Sigmoid colon (tissue), 7 donors: Measurements from ENCODE around the gene NTM. TPM values are rescaled to one million over a fixed set of nuclear protein-coding genes. Genes with fewer than 3 reads are reported as not detected.

Source experiments
- DNase-seq: peaks from one replicate; pipeline ENCODE4 v3.0.0-alpha.2; 2019
- H3K27ac ChIP-seq, 4 donors: fragments of 200-600 bp; sonication (generic); one replicate each; pipeline ENCODE4 v1.5.1; 2016 to 2019; ENCODE audit warnings: mild to moderate bottlenecking in 1 of 4
- H3K27me3 ChIP-seq, 3 donors: fragments of 200-600 bp; sonication (generic); one replicate each; pipeline ENCODE4 v1.5.1; 2019; ENCODE audit warnings: mild to moderate bottlenecking in 1 of 3
- H3K36me3 ChIP-seq, 4 donors: fragments of 200-600 bp; sonication (generic); one replicate each; pipeline ENCODE4 v1.5.1; 2016 to 2019
- H3K4me1 ChIP-seq, 4 donors: fragments of 200-600 bp; sonication (generic); one replicate each; pipeline ENCODE4 v1.5.1; 2017 to 2019
- H3K4me3 ChIP-seq, 4 donors: fragments of 200-600 bp; sonication (generic); one replicate each; pipeline ENCODE4 v1.5.1; 2017 to 2019; ENCODE audit warnings: mild to moderate bottlenecking in 2 of 4, moderate library complexity in 1 of 4
- H3K9me3 ChIP-seq, 4 donors: fragments of 200-600 bp in 3 of 4; sonication (generic) in 3 of 4; one replicate each; pipeline versions ENCODE4 v1.5.1 to v1.6.1; 2013 to 2019
- CTCF ChIP-seq, 4 experiments: fragments of 450-650 bp in 3 of 4; fragments of 200-600 bp in 1 of 4; IDR thresholded peaks; one replicate each; pipeline ENCODE4 v1.5.1; 2016 to 2019; ENCODE audit warnings: antibody characterized with exemption in 4 of 4, mild to moderate bottlenecking in 3 of 4, moderate library complexity in 2 of 4
- EP300 ChIP-seq, 4 donors: sonication (generic); formaldehyde crosslinking; IDR thresholded peaks; one replicate each; pipeline ENCODE4 v1.6.1; 2017; ENCODE audit warnings: antibody characterized with exemption in 4 of 4
- POLR2A ChIP-seq, 2 donors: fragments of 450-650 bp; IDR thresholded peaks; one replicate each; pipeline ENCODE4 v1.6.1; 2016; ENCODE audit warnings: antibody characterized with exemption in 2 of 2, mild to moderate bottlenecking in 2 of 2, moderate library complexity in 2 of 2
- POLR2AphosphoS5 ChIP-seq, 4 donors: sonication (generic); formaldehyde crosslinking; IDR thresholded peaks; one replicate each; pipeline ENCODE4 v1.6.1; 2017; ENCODE audit warnings: antibody characterized with exemption in 4 of 4
- WGBS, 2 donors: extraction: QIAGEN DNeasy Blood & Tissue Kit; methylation state at CpG; one replicate each; pipeline ENCODE4 v1.1.7; 2013; 5-methylcytosine and 5-hydroxymethylcytosine counted together
- intact Hi-C: fragments of 100-400 bp; cut with DNase I; formaldehyde crosslinking; loops from one replicate; pipeline ENCODE4 v1.15.1; 2023
- polyA plus RNA-seq, 3 donors: library from polyadenylated mRNA; stranded (reverse); fragments of 200-250 nt; gene quantifications; one replicate each; pipeline ENCODE4 v1.2.3, GENCODE V29; 2013
- total RNA-seq, 4 donors: library from RNA; depleted of rRNA; stranded (reverse); fragments of >200 nt; gene quantifications; one replicate each; pipeline ENCODE4 v1.1.0, GENCODE V29; 2016
- donor health status: healthy with polysubstance abuse.
- donor health status: Bipolar disorder and iron deficiency.
- donor health status: healthy.

Gene NTM
- total and polyA plus RNA-seq, 7 donors = 0.96 to 18.3 (median 6.4) TPM; not detected in 1

GRCh38 chr11:131666006-131666405, 295.6 kb downstream of the NTM start:
- intact Hi-C loops = no loop called here
- 81 to 88% methylated on average over 1 of the region's 1 CpG for WGBS, 2 donors
- H3K27me3 ChIP-seq = no peaks in the 10 kb centered on the region
- no peaks in the 10 kb centered on the region for H3K9me3 ChIP-seq
- H3K4me3 ChIP-seq = no peak overlapping the region
- TF ChIP-seq EP300 (IDR thresholded peaks at IDR 0.05) (no peak), POLR2A (IDR thresholded peaks at IDR 0.05) (no peak), CTCF (IDR thresholded peaks at IDR 0.05) (no peak), POLR2AphosphoS5 (IDR thresholded peaks at IDR 0.05) (no peak)
- no peak for DNase-seq
- no peaks in the 10 kb centered on the region for H3K36me3 ChIP-seq
- no peak overlapping the region for H3K27ac ChIP-seq
- no peaks in the 10 kb centered on the region for H3K4me1 ChIP-seq

GRCh38 chr11:131666617-131667016, 296.2 kb downstream of the NTM start:
- peak; percentile 30 for DNase-seq
- 68 to 83% methylated on average over 5 of the region's 5 CpGs for WGBS, 2 donors
- Histone ChIP-seq H3K4me3 (no peak overlapping the region), H3K36me3 (no peaks in the 10 kb centered on the region), H3K27me3 (no peaks in the 10 kb centered on the region), H3K9me3 (no peaks in the 10 kb centered on the region), H3K27ac (no peak overlapping the region), H3K4me1 (no peaks in the 10 kb centered on the region)
- intact Hi-C loops = no loop called here
- TF ChIP-seq POLR2A (IDR thresholded peaks at IDR 0.05) (no peak), POLR2AphosphoS5 (IDR thresholded peaks at IDR 0.05) (no peak), CTCF (IDR thresholded peaks at IDR 0.05) (no peak), EP300 (IDR thresholded peaks at IDR 0.05) (no peak)

- intact Hi-C loops = no loop called here
- Histone ChIP-seq H3K27me3 (no peaks in the 10 kb centered on the region), H3K9me3 (no peaks in the 10 kb centered on the region), H3K4me3 (no peak overlapping the region), H3K36me3 (no peaks in the 10 kb centered on the region), H3K27ac (no peak overlapping the region), H3K4me1 (no peaks in the 10 kb centered on the region)
- 70 to 81% methylated on average over 4 of the region's 4 CpGs for WGBS, 2 donors
- DNase-seq = peak; percentile 17
- TF ChIP-seq POLR2AphosphoS5 (IDR thresholded peaks at IDR 0.05) (no peak), EP300 (IDR thresholded peaks at IDR 0.05) (no peak), POLR2A (IDR thresholded peaks at IDR 0.05) (no peak), CTCF (IDR thresholded peaks at IDR 0.05) (no peak)
These were observed 297.2 kb downstream of the NTM start for GRCh38 chr11:131667566-131667965.

GRCh38 chr11:131668500-131669400, 298.3 kb downstream of the NTM start:
- Histone ChIP-seq H3K9me3 (no peaks in the 10 kb centered on the region), H3K4me3 (no peak overlapping the region), H3K27ac (no peak overlapping the region), H3K27me3 (no peaks in the 10 kb centered on the region), H3K36me3 (no peaks in the 10 kb centered on the region), H3K4me1 (no peaks in the 10 kb centered on the region)
- 25 to 26% methylated on average over 11 of the region's 11 CpGs for WGBS, 2 donors
- TF ChIP-seq CTCF (IDR thresholded peaks at IDR 0.05) (peak in 2 of 4 experiments; percentile 22 to 38), POLR2A (IDR thresholded peaks at IDR 0.05) (no peak)
- intact Hi-C loops = no loop called here
- peak; percentile 61 for DNase-seq
